HG03039 (cell line): ENCODE measurements around the gene CDK14.

Experiments used
- ATAC-seq: cut with Tn5 transposase; IDR thresholded peaks from one replicate; pipeline ENCODE4 v1.9.1; 2021; ENCODE audit warnings: mild to moderate bottlenecking, moderate library complexity; ENCODE audit not compliant: unreplicated experiment

The CDK14 gene

DNA sequence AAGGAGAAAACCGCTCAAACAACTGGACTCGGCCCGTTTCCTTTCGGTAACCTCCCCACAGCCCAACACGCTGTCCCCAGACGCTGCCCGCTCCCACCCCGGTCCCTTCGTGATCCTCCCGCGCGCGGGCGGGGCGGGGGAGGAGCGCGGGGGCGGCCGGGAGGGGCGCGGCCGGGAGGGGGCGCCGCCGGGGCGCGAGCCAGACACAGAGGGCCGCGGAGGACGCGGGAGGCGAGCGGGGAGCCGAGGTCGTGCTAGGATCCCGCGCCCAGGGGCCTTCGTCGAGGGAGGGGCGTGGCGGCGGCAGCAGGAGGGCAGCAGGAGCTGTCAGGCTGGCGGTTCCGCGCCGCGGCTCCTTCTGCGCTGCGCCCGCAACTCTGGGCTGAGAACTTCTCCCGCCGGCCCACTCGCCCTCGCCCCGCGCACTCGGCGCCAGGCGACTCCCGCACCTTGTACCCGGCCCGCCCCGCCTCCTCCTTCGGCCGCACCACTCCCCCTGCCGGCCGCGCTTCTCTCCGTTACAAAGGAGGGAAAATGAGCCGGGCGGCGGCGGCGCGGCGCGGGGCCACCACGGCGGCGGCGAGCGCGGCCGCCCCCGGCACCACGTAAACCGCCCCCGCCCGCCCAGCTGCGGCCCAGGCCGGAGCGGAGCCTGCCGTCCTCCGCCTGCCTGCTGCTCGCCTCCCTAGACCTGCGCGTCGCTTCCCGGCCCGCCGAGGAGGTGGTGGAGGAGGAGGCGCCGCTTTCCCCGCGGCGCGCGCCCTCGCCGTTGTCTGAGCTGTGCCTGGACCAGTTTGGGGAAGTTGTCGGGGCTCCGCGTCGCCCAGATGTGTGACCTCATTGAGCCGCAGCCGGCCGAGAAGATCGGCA, at the start of gene CDK14:
Gene CDK14, plus strand, starts transcription at position 521 of the 870 bp plus-strand sequence. Its CDS starts 307 bp downstream, at position 828.
- ATAC-seq: peak; percentile 49

DNA sequence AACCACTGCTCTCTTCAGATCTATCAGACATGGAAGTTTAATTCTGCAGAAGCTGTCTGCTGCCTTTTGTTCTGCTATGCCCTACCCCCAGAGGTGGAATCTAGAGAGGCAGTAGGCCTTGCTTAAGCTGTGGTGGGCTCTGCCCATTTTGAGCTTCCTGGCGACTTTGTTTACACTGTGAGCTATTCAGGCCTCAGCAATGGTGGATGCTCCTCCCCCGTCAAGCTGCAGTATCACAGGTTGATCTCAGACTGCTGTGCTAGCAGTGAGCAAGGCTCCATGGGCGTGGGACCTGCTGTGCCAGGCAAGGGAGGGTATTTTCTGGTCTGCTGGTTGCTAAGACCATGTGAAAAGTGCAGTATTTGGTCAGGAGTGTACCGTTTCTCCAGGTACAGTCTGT, 45.1 kb upstream of the CDK14 start:
- ATAC-seq: no peak

DNA sequence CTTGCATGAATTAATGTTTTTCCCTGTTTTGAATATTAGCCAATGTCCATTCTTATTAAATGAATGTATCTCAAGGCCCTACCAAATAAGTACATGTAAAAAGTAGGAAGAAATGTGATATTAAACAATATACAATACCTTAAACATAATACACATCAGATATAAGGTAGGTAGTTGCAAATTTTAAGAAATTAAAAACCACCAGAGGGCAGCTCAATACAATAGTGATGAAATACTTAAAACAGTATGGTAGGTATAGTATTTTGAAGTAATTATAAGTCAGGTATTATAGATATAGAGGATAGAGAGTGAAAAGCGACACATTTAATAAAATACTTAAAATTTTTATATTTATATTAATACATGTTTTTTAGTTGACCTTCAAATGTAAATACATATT, 43.6 kb upstream of the CDK14 start:
- no peak for ATAC-seq

DNA sequence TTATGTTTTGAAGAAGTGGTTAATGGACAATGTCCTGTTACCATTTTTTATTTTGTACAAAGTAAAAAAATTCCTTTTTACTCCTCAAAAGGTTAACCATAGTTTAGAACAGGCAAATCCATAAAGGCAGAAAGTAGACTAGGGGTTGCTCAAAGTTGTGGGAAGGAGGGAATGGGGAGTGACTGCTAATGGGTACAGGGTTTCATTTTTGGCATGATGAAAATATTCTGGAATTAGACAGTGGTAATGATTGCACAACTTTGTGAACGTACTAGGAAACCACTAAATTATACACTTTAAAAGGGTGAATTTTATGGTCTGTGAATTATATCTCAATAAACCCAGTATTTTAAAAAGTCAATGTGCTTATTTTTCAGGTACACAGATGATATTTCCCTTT, 35.4 kb upstream of the CDK14 start:
- ATAC-seq: no peak

DNA sequence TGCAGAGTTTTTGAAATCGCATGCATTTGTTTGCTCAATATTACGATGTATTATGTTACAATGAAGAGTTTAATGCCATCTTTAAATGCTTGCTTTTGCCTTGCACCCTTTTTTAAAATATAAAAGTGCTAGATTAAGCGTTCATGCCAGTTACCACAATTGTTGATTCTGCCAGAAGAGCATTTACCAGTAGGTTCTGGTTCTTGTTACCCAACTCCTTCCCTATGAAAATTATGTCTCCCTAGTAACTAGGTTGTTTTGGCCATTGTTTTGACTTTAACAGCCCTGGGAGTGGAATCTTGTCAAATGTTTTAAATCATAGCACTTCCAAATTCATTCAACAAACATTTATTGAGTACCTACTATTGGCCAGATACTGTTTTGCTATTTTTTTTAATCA, 32.8 kb upstream of the CDK14 start:
- ATAC-seq: no peak

DNA sequence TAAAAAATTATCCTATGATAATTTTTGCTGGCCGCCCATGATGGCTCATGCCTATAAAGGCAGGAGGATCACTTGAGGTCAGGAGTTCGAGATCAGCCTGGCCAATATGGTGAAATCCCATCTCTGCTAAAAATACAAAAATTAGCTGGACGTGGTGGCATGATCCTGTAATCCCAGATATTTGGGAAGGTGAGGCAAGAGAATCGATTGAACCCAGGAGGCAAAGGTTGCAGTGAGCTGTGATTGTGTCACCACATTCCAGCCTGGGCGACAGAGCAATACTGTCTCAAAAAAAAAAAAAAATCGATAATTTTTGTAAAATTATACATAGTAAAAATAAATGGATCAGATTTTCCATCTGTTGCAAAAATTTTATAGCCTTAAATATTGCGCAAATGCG, 31.7 kb upstream of the CDK14 start:
- no peak for ATAC-seq

DNA sequence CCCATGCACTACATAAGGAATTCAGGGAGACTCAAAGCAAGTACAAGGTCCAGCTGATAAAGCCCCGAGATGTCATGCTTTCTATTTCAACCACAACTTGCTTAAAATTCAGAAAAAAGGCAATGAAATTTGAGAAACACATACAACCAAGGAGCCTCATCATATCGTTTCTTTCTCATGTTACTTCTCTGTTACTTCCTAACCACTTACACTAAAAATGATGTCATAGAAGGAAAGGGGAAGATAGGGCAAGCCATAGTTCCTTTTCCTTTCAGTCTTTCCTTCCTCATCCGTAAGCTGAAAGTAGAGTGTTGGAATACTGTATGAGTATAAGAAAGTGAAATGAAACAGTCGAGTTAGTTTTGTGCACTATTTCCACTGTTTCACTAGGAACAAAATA, 27.9 kb upstream of the CDK14 start:
- no peak for ATAC-seq

DNA sequence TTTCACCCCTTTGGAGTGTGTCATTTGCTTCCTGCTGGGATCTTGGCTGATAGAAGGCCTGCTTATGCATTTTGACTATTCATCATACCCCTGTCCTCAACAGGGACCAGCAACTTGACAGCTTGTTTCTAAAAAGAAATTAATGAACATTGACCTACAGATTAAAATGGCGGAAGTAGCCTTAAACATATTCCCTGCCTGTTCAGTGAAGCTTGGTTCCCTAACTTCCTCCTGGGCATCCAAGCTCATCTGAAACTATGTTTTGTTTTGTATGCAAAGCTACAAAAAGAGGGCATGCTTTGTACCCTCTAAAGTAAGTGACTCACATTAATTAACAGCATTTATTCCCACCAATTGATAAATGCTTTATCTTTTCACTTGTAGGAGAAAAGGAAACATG, 26.8 kb upstream of the CDK14 start:
- no peak for ATAC-seq

DNA sequence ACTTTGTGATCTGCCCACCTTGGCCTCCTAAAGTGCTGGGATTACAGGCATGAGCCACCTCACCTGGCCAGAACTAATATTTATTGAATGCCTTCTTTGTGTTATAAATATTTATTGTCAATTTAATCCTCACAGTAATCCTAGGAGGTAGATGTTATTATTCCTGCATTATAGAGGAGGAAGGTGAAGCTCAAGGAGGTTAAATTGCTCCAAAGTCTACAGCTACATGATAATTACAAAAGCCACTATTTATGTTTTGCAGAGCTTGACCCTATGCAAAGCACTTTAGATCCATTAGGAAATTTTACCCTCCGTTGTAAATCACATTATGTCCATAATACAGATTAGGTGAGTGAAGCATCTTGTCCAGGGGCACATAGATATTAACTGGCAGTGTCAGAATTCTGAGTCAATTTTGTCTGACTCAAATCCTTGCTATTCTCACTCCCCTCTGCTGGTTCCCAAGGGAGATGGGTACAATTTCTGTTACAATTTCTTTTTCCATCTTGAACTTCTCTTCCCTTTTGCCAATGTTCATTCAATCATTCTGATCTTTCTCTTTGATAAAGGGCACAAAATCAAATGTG, 25.7 kb upstream of the CDK14 start:
- ATAC-seq: no peak

DNA sequence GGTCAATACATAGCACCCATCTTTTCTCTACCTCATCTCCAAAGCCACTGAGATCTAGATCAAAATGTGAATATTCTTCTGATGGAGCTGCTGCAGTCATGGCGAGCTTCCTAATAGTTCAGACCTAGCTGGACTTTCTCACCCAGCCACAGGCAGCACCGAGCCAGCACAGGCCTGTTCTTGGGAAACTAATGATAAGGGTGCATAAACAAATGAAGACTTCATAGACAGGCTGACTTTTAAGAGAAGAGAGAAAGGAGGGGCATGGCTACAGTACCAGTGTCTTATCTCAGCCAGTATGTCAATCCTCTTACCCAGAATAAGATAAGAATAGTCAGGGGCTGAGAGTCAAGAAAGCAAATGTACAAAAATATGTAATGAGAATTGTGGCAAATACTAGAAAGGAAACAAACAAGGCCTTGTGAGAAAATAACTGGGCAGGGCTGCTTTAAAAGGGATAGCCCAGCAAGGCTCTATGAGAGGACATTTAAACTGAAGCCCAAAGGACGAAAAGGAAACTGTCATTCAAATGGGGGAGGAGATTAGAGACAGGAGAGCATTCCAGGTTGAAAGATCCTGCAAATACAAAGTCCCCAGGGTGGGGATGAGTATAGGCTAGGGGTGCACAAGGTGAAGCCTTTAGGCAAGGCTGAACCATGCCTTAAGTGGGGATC, 21.8 kb upstream of the CDK14 start:
- no peak for ATAC-seq

DNA sequence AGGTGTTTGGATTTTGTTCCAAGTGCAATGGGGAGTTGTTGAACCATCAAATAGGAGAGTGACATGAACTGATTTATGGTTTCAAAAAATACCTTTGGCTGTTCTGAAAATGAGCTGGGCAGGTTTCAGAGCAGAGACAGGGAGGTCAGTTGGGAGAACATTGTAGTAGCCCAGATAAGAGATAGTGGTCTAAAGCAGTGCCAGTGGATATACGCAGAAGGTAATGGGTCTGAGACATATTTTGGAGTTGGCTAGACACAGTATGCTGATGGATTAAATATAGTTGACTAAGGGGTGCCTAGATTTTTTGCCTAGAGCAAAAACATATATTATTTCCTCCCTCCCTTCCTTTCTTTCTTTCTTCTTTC, 21.3 kb upstream of the CDK14 start:
- no peak for ATAC-seq

DNA sequence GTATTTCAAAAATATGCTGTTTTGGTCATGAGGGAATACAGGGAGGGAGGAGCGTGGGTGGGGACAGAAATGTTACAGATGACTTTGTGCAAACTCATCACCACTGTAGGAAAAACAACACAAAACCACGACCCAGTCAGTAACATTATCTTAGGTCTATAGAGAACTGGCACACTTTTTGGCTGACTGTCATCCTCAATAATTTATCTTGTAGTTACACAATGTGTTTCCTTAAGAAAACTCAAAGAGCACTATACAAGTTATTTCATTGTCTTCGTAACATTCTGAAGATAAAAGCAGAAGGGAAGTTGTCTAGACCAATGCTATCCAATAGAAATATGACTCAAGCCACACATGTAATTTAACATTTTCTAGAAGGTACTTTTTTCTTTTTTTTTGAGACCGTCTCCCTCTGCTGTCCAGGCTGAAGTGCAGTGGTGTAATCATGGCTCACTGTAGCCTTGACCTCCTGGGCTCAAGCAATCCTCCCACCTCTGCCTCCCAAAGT, 16.9 kb upstream of the CDK14 start:
- no peak for ATAC-seq

DNA sequence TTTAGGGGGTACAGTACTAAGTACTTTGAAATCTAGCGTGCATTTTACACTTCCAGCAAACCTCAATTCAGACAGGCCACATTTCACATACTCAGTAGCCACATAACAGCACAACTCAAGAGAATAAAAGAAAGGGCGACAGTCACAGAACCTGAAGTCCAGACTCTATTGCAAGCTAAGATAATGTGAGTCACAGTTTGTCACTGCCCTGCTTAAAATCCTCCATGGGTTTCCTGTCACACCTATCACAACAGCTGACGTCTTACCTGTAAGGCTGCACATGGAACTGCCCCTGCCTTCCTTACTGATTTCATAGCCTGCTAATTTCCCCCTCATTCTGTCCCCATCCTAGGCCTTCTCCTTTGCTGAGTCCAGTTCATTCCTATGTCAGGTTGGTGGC, 16.1 kb upstream of the CDK14 start:
- ATAC-seq: no peak

DNA sequence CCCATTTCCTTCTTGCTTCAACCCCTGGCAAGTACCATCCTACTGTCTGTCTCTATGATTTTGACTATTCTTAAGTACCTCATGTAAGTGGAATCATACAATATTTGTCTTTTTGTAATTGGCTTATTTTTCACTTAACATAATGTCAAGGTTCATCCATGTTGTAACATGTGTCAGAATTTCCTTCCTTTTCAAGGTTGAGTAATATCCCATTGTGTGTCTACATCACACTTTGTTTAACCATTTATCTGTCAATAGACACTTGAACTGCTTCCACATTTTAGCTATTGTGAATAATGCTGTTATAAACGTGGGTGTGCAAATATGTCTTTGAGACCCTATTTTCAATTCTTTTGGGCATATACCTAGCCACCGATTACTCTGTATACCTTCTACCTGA, 14.0 kb upstream of the CDK14 start:
- no peak for ATAC-seq

DNA sequence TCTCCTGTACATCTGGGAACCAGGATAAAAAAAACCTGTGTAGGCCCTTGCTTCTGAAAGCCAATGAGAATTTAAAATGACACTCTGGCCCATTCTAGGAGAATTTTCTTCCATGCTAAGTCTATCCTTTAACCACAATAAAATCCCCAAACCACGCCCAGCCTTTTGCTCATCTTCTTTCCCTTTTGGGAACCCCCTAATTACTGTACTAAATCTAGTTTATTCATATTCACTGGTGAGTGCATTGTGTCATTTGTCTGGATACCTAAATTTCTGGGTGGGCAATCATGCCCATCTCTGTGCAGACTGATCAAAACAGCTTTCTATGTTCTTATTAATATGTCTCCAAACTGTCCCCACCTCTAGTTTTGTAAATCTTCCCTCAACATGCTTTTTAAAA, 11.7 kb upstream of the CDK14 start:
- ATAC-seq: no peak

DNA sequence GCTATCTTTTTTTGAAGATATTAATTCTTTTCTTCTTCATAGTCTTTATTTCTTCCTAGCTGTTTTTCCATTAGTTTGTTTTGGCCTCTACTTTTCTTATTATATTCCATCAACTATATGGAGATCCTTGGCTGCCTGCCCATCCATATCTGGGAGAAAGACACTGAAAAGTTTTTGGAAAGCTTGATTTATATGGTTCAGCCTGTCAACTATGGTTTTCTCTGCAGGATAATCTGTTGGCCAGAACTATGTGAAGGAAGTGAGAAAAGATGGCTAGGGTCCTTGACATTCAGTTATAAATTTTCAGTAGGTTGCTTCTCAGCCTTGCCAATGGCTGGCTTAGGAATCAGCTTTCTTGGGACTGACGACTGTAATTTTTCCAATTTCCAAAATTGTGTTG, 10.0 kb upstream of the CDK14 start:
- ATAC-seq: no peak

DNA sequence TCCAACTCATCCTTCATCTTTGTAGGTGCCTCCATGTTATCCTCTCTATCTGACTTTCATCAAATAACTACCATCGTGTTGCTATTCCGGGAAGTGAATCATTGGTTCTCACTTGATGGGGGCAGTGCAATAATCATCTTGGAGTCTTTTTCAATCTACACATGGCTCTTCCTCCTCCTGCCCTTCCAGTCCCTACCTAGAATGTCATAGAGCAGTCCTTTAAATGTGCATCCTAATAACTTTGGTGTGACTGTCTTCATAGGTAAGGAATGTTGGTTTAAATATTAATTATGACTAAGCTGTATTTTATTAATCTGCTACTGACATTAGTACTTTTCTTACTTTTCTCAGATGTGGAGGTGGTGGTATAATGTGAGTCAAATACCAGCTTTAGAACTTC, 8.4 kb upstream of the CDK14 start:
- no peak for ATAC-seq

DNA sequence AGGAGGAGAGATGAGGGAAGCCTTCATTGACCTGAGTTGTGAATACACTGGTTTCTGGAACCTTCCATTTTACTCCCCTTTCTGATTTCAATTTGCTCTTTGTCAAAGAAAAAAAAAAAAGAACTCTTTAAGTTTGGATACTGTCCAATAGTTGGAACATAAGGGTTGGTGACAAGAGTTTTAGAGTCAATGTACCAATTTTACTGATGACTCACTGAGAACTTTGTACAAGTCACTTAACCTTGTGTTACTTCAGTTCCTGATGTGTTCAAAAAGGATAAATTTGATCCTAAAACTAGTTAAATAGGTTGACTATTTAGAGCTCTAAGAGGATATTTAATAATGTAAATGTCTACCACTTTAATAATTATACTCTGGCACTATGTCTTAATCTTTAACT, 4.1 kb upstream of the CDK14 start:
- ATAC-seq: no peak

DNA sequence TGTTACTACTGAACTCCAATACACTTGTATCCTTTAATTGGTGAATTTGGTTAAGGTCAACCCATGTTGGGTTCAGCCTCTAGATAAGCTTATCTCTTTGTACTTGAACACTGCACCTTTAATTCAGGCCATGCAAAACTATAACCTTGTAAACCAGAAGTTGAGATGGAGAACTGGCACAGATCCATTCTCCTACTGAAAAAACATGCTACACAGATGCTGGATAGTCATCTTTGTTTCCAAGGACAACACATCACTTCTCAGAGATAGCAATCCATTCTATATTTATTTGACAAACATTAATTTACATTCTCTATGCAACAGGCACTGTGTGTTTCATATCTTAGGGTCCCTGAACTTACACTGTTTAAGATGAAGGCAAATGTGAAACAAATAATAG, 2.9 kb upstream of the CDK14 start:
- no peak for ATAC-seq

DNA sequence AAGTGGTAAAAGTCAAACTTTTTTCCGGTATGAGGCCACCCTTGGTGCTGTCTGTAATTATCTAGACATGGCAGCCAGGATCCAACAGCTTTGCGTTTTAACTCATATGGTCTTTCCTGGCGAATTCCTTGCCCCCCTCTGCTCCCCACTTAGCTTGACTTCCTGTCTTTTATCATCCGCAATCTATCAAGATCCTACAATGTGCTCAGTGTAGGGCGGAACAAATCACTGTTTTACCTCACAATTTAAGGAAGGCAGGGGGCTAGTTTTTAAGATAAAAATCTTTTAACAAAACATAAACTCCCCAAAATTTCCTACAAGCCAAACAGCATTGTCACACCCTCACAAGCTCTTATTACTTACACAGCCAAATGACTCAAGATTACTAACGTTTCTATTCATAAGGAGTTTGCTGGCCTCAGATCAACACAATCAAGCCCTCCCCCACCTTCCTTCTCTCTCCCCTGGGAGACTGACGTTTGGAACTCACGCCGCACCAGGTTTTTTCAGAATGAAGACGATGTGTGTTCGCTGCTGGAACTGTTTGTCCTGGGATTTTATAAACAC, 1.3 kb upstream of the CDK14 start:
- no peak for ATAC-seq

DNA sequence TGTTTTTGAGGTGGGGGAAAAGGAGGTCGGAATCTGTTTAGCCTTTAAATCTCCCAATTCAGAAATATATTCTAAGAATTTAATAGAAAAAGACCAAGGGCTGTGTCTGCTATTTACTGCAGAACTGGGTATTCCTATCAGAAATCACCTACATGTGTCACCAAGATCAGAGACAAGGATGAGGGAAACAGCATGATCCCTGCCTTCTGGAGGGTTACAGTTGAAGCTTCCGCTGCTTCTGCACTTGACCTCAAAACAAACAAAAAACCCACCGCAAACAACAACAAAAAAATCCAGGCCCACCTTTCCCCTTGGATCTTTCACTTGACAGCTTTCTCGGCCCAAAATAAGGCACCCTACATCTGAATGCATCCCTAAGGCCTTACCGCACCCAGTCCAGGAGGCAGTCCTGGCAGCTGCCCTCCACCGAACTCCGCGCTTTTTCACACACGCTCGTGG, 750 bp upstream of the CDK14 start:
- no peak for ATAC-seq
